H9 (cell line): ENCODE data around the gene MASP2. TPM values are rescaled to one million over a fixed set of nuclear protein-coding genes. Genes with fewer than 3 reads are reported as not detected.
"Not testable (repeated sequence)": the region's sequence is repeated elsewhere in the genome, so short reads cannot be mapped to it uniquely, and the experiment has no call there.

ENCODE experiments used
- DNase-seq: peaks from one replicate; pipeline ENCODE4 v3.0.0-alpha.2; 2017
- H2AFZ ChIP-seq: one replicate; pipeline ENCODE4 v1.6.1; 2013; ENCODE audit warnings: mild to moderate bottlenecking, low read length, control low read depth, moderate library complexity
- H2AK5ac ChIP-seq: 2 replicates; pipeline ENCODE4 v1.6.1; 2013; ENCODE audit warnings: low read length, control low read depth, mixed read lengths; ENCODE audit not compliant: insufficient read length
- H2BK120ac ChIP-seq: one replicate; pipeline ENCODE4 v1.6.1; 2013; ENCODE audit warnings: low read depth, mild to moderate bottlenecking, low read length, control low read depth, inconsistent platforms; ENCODE audit not compliant: poor library complexity, severe bottlenecking
- H2BK12ac ChIP-seq: 2 replicates; pipeline ENCODE4 v1.6.1; 2013; ENCODE audit warnings: low read length, control low read depth, mixed read lengths, low read depth; ENCODE audit not compliant: insufficient read length
- H2BK15ac ChIP-seq: 2 replicates; pipeline ENCODE4 v1.6.1; 2013; ENCODE audit warnings: low read depth, low read length, control low read depth
- H2BK20ac ChIP-seq: one replicate; pipeline ENCODE4 v1.6.1; 2013; ENCODE audit warnings: low read depth, mild to moderate bottlenecking, low read length, control low read depth, inconsistent platforms; ENCODE audit not compliant: poor library complexity, severe bottlenecking
- H2BK5ac ChIP-seq: 2 replicates; pipeline ENCODE4 v1.6.1; 2013; ENCODE audit warnings: low read length, control low read depth, mixed read lengths; ENCODE audit not compliant: insufficient read length
- H3K14ac ChIP-seq: 2 replicates; pipeline ENCODE4 v1.6.1; 2013; ENCODE audit warnings: low read length, control low read depth; ENCODE audit not compliant: insufficient read depth
- H3K18ac ChIP-seq: 2 replicates; pipeline ENCODE4 v1.6.1; 2013; ENCODE audit warnings: low read depth, mild to moderate bottlenecking, mixed read lengths, low read length, control low read depth; ENCODE audit not compliant: insufficient read length
- H3K23ac ChIP-seq: 2 replicates; pipeline ENCODE4 v1.6.1; 2013; ENCODE audit warnings: low read length, control low read depth, mixed read lengths, low read depth; ENCODE audit not compliant: insufficient read length
- H3K23me2 ChIP-seq: 2 replicates; pipeline ENCODE4 v1.6.1; 2013; ENCODE audit warnings: low read depth, mild to moderate bottlenecking, mixed read lengths, low read length, control low read depth; ENCODE audit not compliant: insufficient read length, poor library complexity, severe bottlenecking
- H3K27ac ChIP-seq: 2 replicates; pipeline ENCODE4 v1.5.1; 2013; ENCODE audit warnings: low read length, control low read depth, mixed read lengths, low read depth; ENCODE audit not compliant: insufficient read length
- H3K27me3 ChIP-seq: 2 replicates; pipeline ENCODE4 v1.6.1; 2013; ENCODE audit warnings: low read length, control low read depth, inconsistent platforms; ENCODE audit not compliant: insufficient read depth
- H3K4ac ChIP-seq: 2 replicates; pipeline ENCODE4 v1.6.1; 2013; ENCODE audit warnings: low read depth, mild to moderate bottlenecking, control low read depth, inconsistent platforms, low read length, moderate library complexity
- H3K4me1 ChIP-seq: 2 replicates; pipeline ENCODE4 v1.6.1; 2013; ENCODE audit warnings: low read length, control low read depth, inconsistent platforms; ENCODE audit not compliant: insufficient read depth
- H3K4me2 ChIP-seq: 2 replicates; pipeline ENCODE4 v1.6.1; 2013; ENCODE audit warnings: low read length, control low read depth, mixed read lengths; ENCODE audit not compliant: insufficient read length, insufficient read depth
- H3K56ac ChIP-seq: 2 replicates; pipeline ENCODE4 v1.6.1; 2013; ENCODE audit warnings: low read depth, mild to moderate bottlenecking, mixed read lengths, low read length, control low read depth; ENCODE audit not compliant: insufficient read length
- H3K79me1 ChIP-seq: 2 replicates; pipeline ENCODE4 v1.6.1; 2013; ENCODE audit warnings: low read depth, mild to moderate bottlenecking, moderate library complexity, low read length, control low read depth, inconsistent platforms; ENCODE audit not compliant: insufficient read depth, poor library complexity, severe bottlenecking
- H3K79me2 ChIP-seq: 2 replicates; pipeline ENCODE4 v1.6.1; 2013; ENCODE audit warnings: low read length, control low read depth, inconsistent platforms; ENCODE audit not compliant: insufficient read depth
- H3K9ac ChIP-seq: 2 replicates; pipeline ENCODE4 v1.6.1; 2013; ENCODE audit warnings: low read length, control low read depth, mixed read lengths; ENCODE audit not compliant: insufficient read length; ENCODE audit errors: extremely low read depth
- H3K9me3 ChIP-seq: one replicate; pipeline ENCODE4 v1.6.1; 2013; ENCODE audit warnings: low read depth, low read length, inconsistent platforms; ENCODE audit not compliant: control insufficient read depth
- H3T11ph ChIP-seq: one replicate; pipeline ENCODE4 v1.6.1; 2013; ENCODE audit warnings: mild to moderate bottlenecking, low read length, control low read depth, inconsistent platforms
- H4K20me1 ChIP-seq: one replicate; pipeline ENCODE4 v1.6.1; 2013; ENCODE audit not compliant: control insufficient read depth, insufficient read length, insufficient read depth
- H4K5ac ChIP-seq: 2 replicates; pipeline ENCODE4 v1.6.1; 2013; ENCODE audit warnings: low read depth, mild to moderate bottlenecking, mixed read lengths, low read length, control low read depth; ENCODE audit not compliant: insufficient read length
- H4K8ac ChIP-seq: replicated peaks from 2 replicates; pipeline ENCODE4 v1.6.1; 2013; ENCODE audit warnings: low read length, control low read depth, mixed read lengths, low read depth; ENCODE audit not compliant: insufficient read length
- H4K91ac ChIP-seq: 2 replicates; pipeline ENCODE4 v1.6.1; 2013; ENCODE audit warnings: low read depth, mild to moderate bottlenecking, moderate library complexity, mixed read lengths, low read length, control low read depth; ENCODE audit not compliant: insufficient read length
- H3K27ac Mint-ChIP-seq, 3 experiments: 2 replicates in 2 of 3; 3 replicates in 1 of 3; pipeline ENCODE4 v1.8.0; 2020 to 2021; ENCODE audit warnings: mixed read lengths in 3 of 3, mild to moderate bottlenecking in 1 of 3, moderate library complexity in 1 of 3
- H3K27me3 Mint-ChIP-seq: 2 replicates; pipeline ENCODE4 v1.8.0; 2021; ENCODE audit warnings: low read depth, mild to moderate bottlenecking, moderate library complexity, mixed read lengths
- H3K36me3 Mint-ChIP-seq, 3 experiments: 2 replicates in 2 of 3; 3 replicates in 1 of 3; pipeline ENCODE4 v1.8.0; 2020 to 2021; ENCODE audit warnings: low read depth in 3 of 3, mixed read lengths in 3 of 3; ENCODE audit not compliant: insufficient read depth in 1 of 3
- H3K4me1 Mint-ChIP-seq, 2 experiments: 2 replicates each; pipeline ENCODE4 v1.8.0; 2020; ENCODE audit warnings: mixed read lengths in 2 of 2
- H3K4me3 Mint-ChIP-seq, 2 experiments: 2 replicates in 1 of 2; 3 replicates in 1 of 2; pipeline ENCODE4 v1.8.0; 2020 to 2021; ENCODE audit warnings: mild to moderate bottlenecking in 2 of 2, mixed read lengths in 2 of 2, moderate library complexity in 1 of 2
- H3K9me3 Mint-ChIP-seq, 2 experiments: 2 replicates in 1 of 2; 3 replicates in 1 of 2; pipeline ENCODE4 v1.8.0; 2020; ENCODE audit warnings: mild to moderate bottlenecking in 2 of 2, mixed read lengths in 2 of 2, moderate library complexity in 1 of 2
- CTCF ChIP-seq: fragments of 200-600 bp; sonication (generic); conservative IDR thresholded peaks from 3 replicates; pipeline ENCODE4 v1.8.0; 2021; ENCODE audit warnings: antibody characterized with exemption, mild to moderate bottlenecking
- WGBS: extraction: QIAGEN DNeasy Blood & Tissue Kit; methylation state at CpG from one replicate; pipeline ENCODE4 v1.1.7; 2013; ENCODE audit warnings: missing lambda C conversion rate, low lambda C conversion rate, mixed read lengths; ENCODE audit not compliant: insufficient read length; ENCODE audit errors: extremely low coverage; 5-methylcytosine and 5-hydroxymethylcytosine counted together
- total RNA-seq: library from RNA; stranded (reverse); gene quantifications from 2 replicates; pipeline ENCODE4 v1.2.1, GENCODE V29; 2021

The MASP2 gene
- total RNA-seq, 1 experiment from 2014 or later: 0.46 TPM

GRCh38 chr1:10992864-10993263 is 54.2 kb downstream of the MASP2 start:
- no peak overlapping the region for H3T11ph ChIP-seq
- no peak overlapping the region for H3K18ac ChIP-seq
- H3K79me1 ChIP-seq: no peaks in the 10 kb centered on the region
- H2BK12ac ChIP-seq: no peak overlapping the region
- H3K9ac ChIP-seq: no peak overlapping the region
- H3K4me1 Mint-ChIP-seq: peaks cover 8 to 11% of the 10 kb centered on the region in 2 experiments
- no peaks in the 10 kb centered on the region for H3K9me3 Mint-ChIP-seq
- H3K14ac ChIP-seq: no peak overlapping the region
- H2AFZ ChIP-seq: no peak overlapping the region
- no peak overlapping the region for H2BK120ac ChIP-seq
- no peak overlapping the region for H3K56ac ChIP-seq
- H3K4ac ChIP-seq: no peak overlapping the region
- H4K20me1 ChIP-seq: no peaks in the 10 kb centered on the region
- no peak overlapping the region for H3K27ac Mint-ChIP-seq
- H4K5ac ChIP-seq: no peak overlapping the region
- no peaks in the 10 kb centered on the region; the same call in none of the 2 replicates for H3K27me3 Mint-ChIP-seq
- H3K4me1 ChIP-seq: no peaks in the 10 kb centered on the region; the same call in 1 of the 2 replicates
- H2AK5ac ChIP-seq: no peak overlapping the region
- H3K4me2 ChIP-seq: no peak overlapping the region
- WGBS: no CpG with 5 or more reads among the region's 4 CpGs
- no peak overlapping the region for H2BK5ac ChIP-seq
- no peak for DNase-seq
- no peaks in the 10 kb centered on the region for H3K9me3 ChIP-seq
- H3K27me3 ChIP-seq: no peaks in the 10 kb centered on the region
- no peak overlapping the region for H4K8ac ChIP-seq
- H3K23me2 ChIP-seq: no peaks in the 10 kb centered on the region
- H2BK20ac ChIP-seq: no peak overlapping the region
- no peaks in the 10 kb centered on the region for H3K79me2 ChIP-seq
- H2BK15ac ChIP-seq: no peak overlapping the region
- H3K4me3 Mint-ChIP-seq: no peak overlapping the region
- no peaks in the 10 kb centered on the region; a peak in 1 of 7 replicates for H3K36me3 Mint-ChIP-seq
- H3K23ac ChIP-seq: no peak overlapping the region
- no peak for TF ChIP-seq CTCF
- H3K27ac ChIP-seq: no peak overlapping the region
- H4K91ac ChIP-seq: no peak overlapping the region

- not testable (repeated sequence) for H4K20me1 ChIP-seq, H3K18ac ChIP-seq, H2BK120ac ChIP-seq, DNase-seq, H3K79me1 ChIP-seq, H3K14ac ChIP-seq, H2BK20ac ChIP-seq, H2BK12ac ChIP-seq, H3K4me2 ChIP-seq, H3K9me3 ChIP-seq, H2BK5ac ChIP-seq, H4K5ac ChIP-seq, H3T11ph ChIP-seq, H2AFZ ChIP-seq, H3K27me3 ChIP-seq, H3K79me2 ChIP-seq, H3K27ac ChIP-seq, H3K9me3 Mint-ChIP-seq, H2AK5ac ChIP-seq, H3K23ac ChIP-seq, H3K23me2 ChIP-seq, H4K8ac ChIP-seq, H2BK15ac ChIP-seq, H3K27ac Mint-ChIP-seq, H3K27me3 Mint-ChIP-seq, H4K91ac ChIP-seq, H3K36me3 Mint-ChIP-seq, H3K4ac ChIP-seq, H3K9ac ChIP-seq, H3K56ac ChIP-seq, H3K4me3 Mint-ChIP-seq, H3K4me1 ChIP-seq
- H3K4me1 Mint-ChIP-seq: peaks cover 8 to 12% of the 10 kb centered on the region in 2 experiments
- WGBS: no CpG with 5 or more reads among the region's 2 CpGs
Measured at GRCh38 chr1:10992004-10992403, 55.0 kb downstream of the MASP2 start.
